GM12878 (cell line): ENCODE data around the gene NUDT3. TPM values are rescaled to one million over a fixed set of nuclear protein-coding genes. Genes with fewer than 3 reads are reported as not detected.

ENCODE experiments used
- ATAC-seq: fragments of 200-7000 bp; cut with Tn5 transposase; 3 replicates; pipeline ENCODE4 v1.9.1; 2020; ENCODE audit warnings: mild to moderate bottlenecking, moderate library complexity
- BruUV-seq: library from RNA; stranded (reverse); fragments of 400-500 nt; replicated peaks from 2 replicates; lab custom pipeline; 2021; lab: Mats Ljungman, UMichigan
- CTCF ChIA-PET: fragments of 300-600 bp; sonication (Branson Sonifier 250); formaldehyde crosslinking; extraction: SDS; loops from one replicate; lab custom pipeline; 2021; ENCODE audit warnings: inconsistent platforms; lab: Yijun Ruan, JAX
- POLR2A ChIA-PET: fragments of 350-600 bp; formaldehyde crosslinking; extraction: SDS; loops from one replicate; lab custom pipeline; 2021; ENCODE audit warnings: inconsistent platforms; lab: Charles Lee
- RAD21 ChIA-PET: fragments of 300-600 bp; sonication (Branson Sonifier 250); formaldehyde crosslinking; loops from one replicate; lab custom pipeline; 2023; ENCODE audit warnings: antibody characterized with exemption; ENCODE audit not compliant: unreplicated experiment; lab: Charles Lee
- SMC1A ChIA-PET: fragments of 300-600 bp; sonication (Branson Sonifier 250); formaldehyde crosslinking; loops from one replicate; lab custom pipeline; 2023; ENCODE audit not compliant: unreplicated experiment, uncharacterized antibody; lab: Charles Lee
- DNase-seq: peaks from one replicate; pipeline ENCODE4 v3.0.0-alpha.2; 2011; ENCODE audit warnings: low read depth, low spot score
- FAIRE-seq: peaks from 3 replicates; lab custom pipeline; 2011; peaks lifted over from hg19 to GRCh38; lab: Jason Lieb, UNC
- H2AFZ ChIP-seq: 2 replicates; pipeline ENCODE4 v1.6.0; 2011; ENCODE audit warnings: low read depth, low read length, control low read depth; ENCODE audit not compliant: control insufficient read depth
- H3K27ac ChIP-seq: 2 replicates; pipeline ENCODE4 v1.5.1; 2011; ENCODE audit warnings: control low read depth; ENCODE audit not compliant: control insufficient read depth, insufficient read depth
- H3K27me3 ChIP-seq, 2 experiments: replicated peaks in 1 of 2; 2 replicates each; pipeline versions ENCODE4 v1.6.0 to v1.6.1; 2011; ENCODE audit warnings: low read length in 1 of 2; ENCODE audit not compliant: control insufficient read depth in 2 of 2, insufficient read depth in 2 of 2
- H3K36me3 ChIP-seq, 2 experiments: 2 replicates each; pipeline ENCODE4 v1.5.1; 2011; ENCODE audit warnings: low read length in 1 of 2; ENCODE audit not compliant: control insufficient read depth in 2 of 2, insufficient read depth in 2 of 2
- H3K4me1 ChIP-seq: 2 replicates; pipeline ENCODE4 v1.6.1; 2011; ENCODE audit warnings: mild to moderate bottlenecking, low read length, moderate library complexity, mixed read lengths; ENCODE audit not compliant: control insufficient read depth, insufficient read depth
- H3K4me2 ChIP-seq: 2 replicates; pipeline ENCODE4 v1.6.0; 2011; ENCODE audit warnings: control low read depth; ENCODE audit not compliant: control insufficient read depth, insufficient read depth
- H3K4me3 ChIP-seq: fragments of 200-600 bp; sonication (generic); 2 replicates; pipeline ENCODE4 v1.5.1; 2016
- H3K79me2 ChIP-seq: 2 replicates; pipeline ENCODE4 v1.6.0; 2011; ENCODE audit warnings: low read length; ENCODE audit not compliant: control insufficient read depth, insufficient read depth
- H3K9ac ChIP-seq: 2 replicates; pipeline ENCODE4 v1.8.0; 2011; ENCODE audit warnings: low read length, control low read depth, mixed read lengths; ENCODE audit not compliant: control insufficient read depth, insufficient read depth
- H3K9me3 ChIP-seq: replicated peaks from 3 replicates; pipeline ENCODE4 v1.5.1; 2011; ENCODE audit warnings: mild to moderate bottlenecking, low read length; ENCODE audit not compliant: control insufficient read depth, insufficient read depth
- H4K20me1 ChIP-seq: 2 replicates; pipeline ENCODE4 v1.6.0; 2011; ENCODE audit not compliant: control insufficient read depth, insufficient read depth
- ATF7 ChIP-seq: fragments of 450-650 bp; IDR thresholded peaks from 2 replicates; pipeline ENCODE4 v1.6.1; 2016; ENCODE audit warnings: low read depth, mild to moderate bottlenecking
- SMAD1 ChIP-seq: fragments of 450-650 bp; IDR thresholded peaks from 2 replicates; pipeline ENCODE4 v1.6.1; 2018; ENCODE audit warnings: mild to moderate bottlenecking, low read depth; ENCODE audit not compliant: partially characterized antibody
- TCF3 ChIP-seq: IDR thresholded peaks from 2 replicates; pipeline ENCODE4 v1.6.1; 2012; ENCODE audit warnings: low read depth, mild to moderate bottlenecking, low read length, borderline replicate concordance; ENCODE audit not compliant: insufficient read depth
- WGBS: methylation state at CpG from one replicate; pipeline ENCODE4 v1.1.6; 2016; ENCODE audit warnings: low lambda C conversion rate; ENCODE audit not compliant: insufficient replicate concordance, insufficient coverage; ENCODE audit errors: missing lambda C conversion rate; 5-methylcytosine and 5-hydroxymethylcytosine counted together
- in situ Hi-C: fragments of 300-500 bp; cut with MboI; formaldehyde crosslinking; loops from 9 replicates; pipeline ENCODE4 v1.14.3; 2018; ENCODE audit warnings: mixed read lengths
- intact Hi-C: fragments of 100-400 bp; cut with micrococcal nuclease; formaldehyde crosslinking; loops from one replicate; pipeline ENCODE4 v1.14.2; 2022; ENCODE audit not compliant: unreplicated experiment
- polyA plus RNA-seq, 11 experiments: library from polyadenylated mRNA; depleted of rRNA in 4 of 11; unstranded in 6 of 11; stranded (reverse) in 5 of 11; fragments of >200 nt; fragmentation: Nextera tagmentation in 4 of 11; fragmentation: Illumina TruSeq in 1 of 11; extraction: Ambion mirVana in 4 of 11; extraction: Trizol in 1 of 11; gene quantifications; 1 replicate in 1 of 11; 2 replicates in 10 of 11; pipeline versions ENCODE4 v1.2.1 to v1.2.3, GENCODE V29; 2011 to 2016; ENCODE audit warnings: inconsistent platforms in 2 of 11, missing spikeins in 2 of 11, low read depth in 1 of 11
- total RNA-seq, 4 experiments: library from RNA; depleted of rRNA in 3 of 4; stranded (reverse); fragments of >200 nt in 3 of 4; fragmentation: Illumina TruSeq in 1 of 4; extraction: Trizol in 1 of 4; gene quantifications; 2 replicates each; pipeline versions ENCODE4 v1.2.1 to v1.2.3, GENCODE V29; 2013 to 2021
- TF ChIP-seq, protein P1 (sequence below): fragments of 450-650 bp; IDR thresholded peaks from 2 replicates; pipeline ENCODE4 v1.6.1; 2017; ENCODE audit warnings: mild to moderate bottlenecking, moderate library complexity
- TF ChIP-seq, protein P2 (sequence below): fragments of 450-650 bp; conservative IDR thresholded peaks from 2 replicates; pipeline ENCODE4 v1.6.1; 2017; ENCODE audit warnings: mild to moderate bottlenecking, moderate library complexity
- TF ChIP-seq, protein P3 (sequence below): fragments of 450-650 bp; IDR thresholded peaks from 2 replicates; pipeline ENCODE4 v1.6.1; 2017; ENCODE audit warnings: mild to moderate bottlenecking, moderate library complexity

Gene NUDT3
- total and polyA plus RNA-seq, 10 of the 15 experiments (the other 5 are each of a cell fraction or from before 2014, with no cell fraction given): 2.4 to 32.3 (median 25.5) TPM

DNA sequence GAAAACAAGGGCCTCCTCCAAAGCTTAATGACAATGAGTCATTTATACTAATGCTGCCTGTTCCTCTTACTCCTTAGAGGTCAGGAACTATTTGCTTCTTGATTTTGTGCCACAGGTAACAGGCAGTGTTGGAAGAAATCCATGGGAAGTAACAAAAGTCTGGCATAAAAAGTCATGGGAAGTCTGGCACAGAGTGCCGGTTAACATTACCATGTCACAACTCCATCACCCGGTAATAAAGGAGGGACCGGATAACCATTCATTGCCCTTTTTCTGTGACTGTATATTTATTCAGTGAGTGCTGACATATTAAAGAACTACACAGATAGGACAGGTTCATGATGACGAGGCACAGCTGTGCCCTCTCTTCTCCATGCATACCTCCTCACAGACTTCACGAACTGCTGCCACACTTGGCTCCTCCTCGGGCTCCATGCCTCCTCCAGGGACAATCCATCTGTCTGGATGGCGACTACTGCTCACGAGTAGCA is 50.9 kb downstream of the NUDT3 start:
- FAIRE-seq: no peak
- no peak overlapping the region for H3K27ac ChIP-seq
- WGBS: 91% methylated on average over 8 of the region's 8 CpGs
- ChIA-PET RAD21 (no interaction called here), POLR2A (interaction anchor here (1.2 to 1.6 kb wide), 2 partner anchors 21 to 35 kb away, joined by 3 to 6 read pairs; no protein-coding TSS in a partner anchor), CTCF (interaction anchor here (1.6 kb wide), 1 partner anchor 24 kb away, joined by 4 read pairs; no protein-coding TSS in a partner anchor), SMC1A (interaction anchor here (0.8 to 2.6 kb wide), 7 partner anchors 9 to 133 kb away, joined by 3 to 13 read pairs (median 4); no protein-coding TSS in a partner anchor)
- peaks cover 0 to 9% of the 10 kb centered on the region in 2 experiments; a peak in 1 of 4 replicates for H3K36me3 ChIP-seq
- no peak for ATAC-seq
- no peak for DNase-seq
- peaks cover 18% of the 10 kb centered on the region for H3K4me1 ChIP-seq
- H3K4me3 ChIP-seq: no peak overlapping the region
- H3K4me2 ChIP-seq: no peak overlapping the region
- H2AFZ ChIP-seq: no peak overlapping the region
- BruUV-seq: no TSS peak
- no peak overlapping the region for H3K9ac ChIP-seq
- intact Hi-C loops: no loop called here
- H3K9me3 ChIP-seq: no peaks in the 10 kb centered on the region
- H3K79me2 ChIP-seq: peaks cover 36% of the 10 kb centered on the region
- no peaks in the 10 kb centered on the region for H4K20me1 ChIP-seq
- TF ChIP-seq, protein P1, sequence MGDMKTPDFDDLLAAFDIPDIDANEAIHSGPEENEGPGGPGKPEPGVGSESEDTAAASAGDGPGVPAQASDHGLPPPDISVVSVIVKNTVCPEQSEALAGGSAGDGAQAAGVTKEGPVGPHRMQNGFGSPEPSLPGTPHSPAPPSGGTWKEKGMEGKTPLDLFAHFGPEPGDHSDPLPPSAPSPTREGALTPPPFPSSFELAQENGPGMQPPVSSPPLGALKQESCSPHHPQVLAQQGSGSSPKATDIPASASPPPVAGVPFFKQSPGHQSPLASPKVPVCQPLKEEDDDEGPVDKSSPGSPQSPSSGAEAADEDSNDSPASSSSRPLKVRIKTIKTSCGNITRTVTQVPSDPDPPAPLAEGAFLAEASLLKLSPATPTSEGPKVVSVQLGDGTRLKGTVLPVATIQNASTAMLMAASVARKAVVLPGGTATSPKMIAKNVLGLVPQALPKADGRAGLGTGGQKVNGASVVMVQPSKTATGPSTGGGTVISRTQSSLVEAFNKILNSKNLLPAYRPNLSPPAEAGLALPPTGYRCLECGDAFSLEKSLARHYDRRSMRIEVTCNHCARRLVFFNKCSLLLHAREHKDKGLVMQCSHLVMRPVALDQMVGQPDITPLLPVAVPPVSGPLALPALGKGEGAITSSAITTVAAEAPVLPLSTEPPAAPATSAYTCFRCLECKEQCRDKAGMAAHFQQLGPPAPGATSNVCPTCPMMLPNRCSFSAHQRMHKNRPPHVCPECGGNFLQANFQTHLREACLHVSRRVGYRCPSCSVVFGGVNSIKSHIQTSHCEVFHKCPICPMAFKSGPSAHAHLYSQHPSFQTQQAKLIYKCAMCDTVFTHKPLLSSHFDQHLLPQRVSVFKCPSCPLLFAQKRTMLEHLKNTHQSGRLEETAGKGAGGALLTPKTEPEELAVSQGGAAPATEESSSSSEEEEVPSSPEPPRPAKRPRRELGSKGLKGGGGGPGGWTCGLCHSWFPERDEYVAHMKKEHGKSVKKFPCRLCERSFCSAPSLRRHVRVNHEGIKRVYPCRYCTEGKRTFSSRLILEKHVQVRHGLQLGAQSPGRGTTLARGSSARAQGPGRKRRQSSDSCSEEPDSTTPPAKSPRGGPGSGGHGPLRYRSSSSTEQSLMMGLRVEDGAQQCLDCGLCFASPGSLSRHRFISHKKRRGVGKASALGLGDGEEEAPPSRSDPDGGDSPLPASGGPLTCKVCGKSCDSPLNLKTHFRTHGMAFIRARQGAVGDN: no peak
- no peak for TF ChIP-seq SMAD1
- TF ChIP-seq, protein P2, sequence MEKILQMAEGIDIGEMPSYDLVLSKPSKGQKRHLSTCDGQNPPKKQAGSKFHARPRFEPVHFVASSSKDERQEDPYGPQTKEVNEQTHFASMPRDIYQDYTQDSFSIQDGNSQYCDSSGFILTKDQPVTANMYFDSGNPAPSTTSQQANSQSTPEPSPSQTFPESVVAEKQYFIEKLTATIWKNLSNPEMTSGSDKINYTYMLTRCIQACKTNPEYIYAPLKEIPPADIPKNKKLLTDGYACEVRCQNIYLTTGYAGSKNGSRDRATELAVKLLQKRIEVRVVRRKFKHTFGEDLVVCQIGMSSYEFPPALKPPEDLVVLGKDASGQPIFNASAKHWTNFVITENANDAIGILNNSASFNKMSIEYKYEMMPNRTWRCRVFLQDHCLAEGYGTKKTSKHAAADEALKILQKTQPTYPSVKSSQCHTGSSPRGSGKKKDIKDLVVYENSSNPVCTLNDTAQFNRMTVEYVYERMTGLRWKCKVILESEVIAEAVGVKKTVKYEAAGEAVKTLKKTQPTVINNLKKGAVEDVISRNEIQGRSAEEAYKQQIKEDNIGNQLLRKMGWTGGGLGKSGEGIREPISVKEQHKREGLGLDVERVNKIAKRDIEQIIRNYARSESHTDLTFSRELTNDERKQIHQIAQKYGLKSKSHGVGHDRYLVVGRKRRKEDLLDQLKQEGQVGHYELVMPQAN: no peak
- TF ChIP-seq, protein P3, sequence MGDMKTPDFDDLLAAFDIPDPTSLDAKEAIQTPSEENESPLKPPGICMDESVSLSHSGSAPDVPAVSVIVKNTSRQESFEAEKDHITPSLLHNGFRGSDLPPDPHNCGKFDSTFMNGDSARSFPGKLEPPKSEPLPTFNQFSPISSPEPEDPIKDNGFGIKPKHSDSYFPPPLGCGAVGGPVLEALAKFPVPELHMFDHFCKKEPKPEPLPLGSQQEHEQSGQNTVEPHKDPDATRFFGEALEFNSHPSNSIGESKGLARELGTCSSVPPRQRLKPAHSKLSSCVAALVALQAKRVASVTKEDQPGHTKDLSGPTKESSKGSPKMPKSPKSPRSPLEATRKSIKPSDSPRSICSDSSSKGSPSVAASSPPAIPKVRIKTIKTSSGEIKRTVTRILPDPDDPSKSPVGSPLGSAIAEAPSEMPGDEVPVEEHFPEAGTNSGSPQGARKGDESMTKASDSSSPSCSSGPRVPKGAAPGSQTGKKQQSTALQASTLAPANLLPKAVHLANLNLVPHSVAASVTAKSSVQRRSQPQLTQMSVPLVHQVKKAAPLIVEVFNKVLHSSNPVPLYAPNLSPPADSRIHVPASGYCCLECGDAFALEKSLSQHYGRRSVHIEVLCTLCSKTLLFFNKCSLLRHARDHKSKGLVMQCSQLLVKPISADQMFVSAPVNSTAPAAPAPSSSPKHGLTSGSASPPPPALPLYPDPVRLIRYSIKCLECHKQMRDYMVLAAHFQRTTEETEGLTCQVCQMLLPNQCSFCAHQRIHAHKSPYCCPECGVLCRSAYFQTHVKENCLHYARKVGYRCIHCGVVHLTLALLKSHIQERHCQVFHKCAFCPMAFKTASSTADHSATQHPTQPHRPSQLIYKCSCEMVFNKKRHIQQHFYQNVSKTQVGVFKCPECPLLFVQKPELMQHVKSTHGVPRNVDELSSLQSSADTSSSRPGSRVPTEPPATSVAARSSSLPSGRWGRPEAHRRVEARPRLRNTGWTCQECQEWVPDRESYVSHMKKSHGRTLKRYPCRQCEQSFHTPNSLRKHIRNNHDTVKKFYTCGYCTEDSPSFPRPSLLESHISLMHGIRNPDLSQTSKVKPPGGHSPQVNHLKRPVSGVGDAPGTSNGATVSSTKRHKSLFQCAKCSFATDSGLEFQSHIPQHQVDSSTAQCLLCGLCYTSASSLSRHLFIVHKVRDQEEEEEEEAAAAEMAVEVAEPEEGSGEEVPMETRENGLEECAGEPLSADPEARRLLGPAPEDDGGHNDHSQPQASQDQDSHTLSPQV: no peak
- TF ChIP-seq ATF7: no peak
- no peak for TF ChIP-seq TCF3
- no peaks in the 10 kb centered on the region for H3K27me3 ChIP-seq
- in situ Hi-C loops: no loop called here
